ENCODE measurements around the gene GFRA4. TPM values are rescaled to one million over a fixed set of nuclear protein-coding genes. Genes with fewer than 3 reads are reported as not detected.

The GFRA4 gene
- total and polyA plus RNA-seq, 7 donors, result not detected

GRCh38 chr20:3663858-3664257 is 659 bp upstream of the GFRA4 start:
- Histone ChIP-seq H3K36me3 (ENCODE audit: insufficient read depth in 1 of 2, low read depth in 1 of 2) (no peaks in the 10 kb centered on the region), H3K9me3 (no peaks in the 10 kb centered on the region), H3K27ac (no peak overlapping the region), H3K4me3 (no peak overlapping the region), H3K27me3 (ENCODE audit: insufficient read depth in 3 of 3, low read length in 2 of 3) (peaks cover 0 to 30% (median 15%) of the 10 kb centered on the region in 3 donors), H3K4me1 (no peaks in the 10 kb centered on the region)
- TF ChIP-seq CTCF (IDR thresholded peaks at IDR 0.05), result no peak
- no peak for DNase-seq
- WGBS, 3 donors, result 74 to 85% (median 83%) methylated on average over 2 of the region's 2 CpGs
- intact Hi-C loops (cut with DNase I), result no loop called here
- no peak for ATAC-seq

- ATAC-seq, result no peak
- peaks cover 0 to 30% (median 15%) of the 10 kb centered on the region in 3 donors for H3K27me3 ChIP-seq (ENCODE audit: insufficient read depth in 3 of 3, low read length in 2 of 3)
These were observed 1.2 kb downstream of the GFRA4 start for GRCh38 chr20:3661814-3662665.

GRCh38 chr20:3661060-3661813 is 2.0 kb downstream of the GFRA4 start:
- peaks cover 0 to 30% (median 15%) of the 10 kb centered on the region in 3 donors for H3K27me3 ChIP-seq (ENCODE audit: insufficient read depth in 3 of 3, low read length in 2 of 3)
- no peaks in the 10 kb centered on the region for H3K9me3 ChIP-seq
- H3K4me3 ChIP-seq, result no peak overlapping the region
- TF ChIP-seq CTCF (IDR thresholded peaks at IDR 0.05), result no peak
- DNase-seq (peak in 1 of 2 donors; percentile 47), ATAC-seq (no peak)
- WGBS, 3 donors, result 12 to 23% (median 20%) methylated on average over 32 to 60 of the region's 60 CpGs
- H3K4me1 ChIP-seq, result no peaks in the 10 kb centered on the region
- H3K36me3 ChIP-seq (ENCODE audit: insufficient read depth in 1 of 2, low read depth in 1 of 2), result no peaks in the 10 kb centered on the region
- intact Hi-C loops (cut with DNase I), result no loop called here
- no peak overlapping the region for H3K27ac ChIP-seq

More at GRCh38 chr20:3661814-3662665, 1.2 kb downstream of the GFRA4 start:
- H3K27ac ChIP-seq, result no peak overlapping the region
- no peaks in the 10 kb centered on the region for H3K36me3 ChIP-seq (ENCODE audit: insufficient read depth in 1 of 2, low read depth in 1 of 2)
- no peaks in the 10 kb centered on the region for H3K4me1 ChIP-seq
- intact Hi-C loops (cut with DNase I), result no loop called here
- WGBS, 3 donors, result 67 to 80% (median 71%) methylated on average over 12 of the region's 12 CpGs
- no peaks in the 10 kb centered on the region for H3K9me3 ChIP-seq
- no peak for TF ChIP-seq CTCF (IDR thresholded peaks at IDR 0.05)
- H3K4me3 ChIP-seq, result no peak overlapping the region
- no peak for DNase-seq

GRCh38 chr20:3660262-3661059 is 2.7 kb downstream of the GFRA4 start:
- no peak for ATAC-seq
- no peak for TF ChIP-seq CTCF (IDR thresholded peaks at IDR 0.05)
- Histone ChIP-seq H3K27me3 (ENCODE audit: insufficient read depth in 3 of 3, low read length in 2 of 3) (peaks cover 0 to 30% (median 15%) of the 10 kb centered on the region in 3 donors), H3K4me3 (no peak overlapping the region), H3K36me3 (ENCODE audit: insufficient read depth in 1 of 2, low read depth in 1 of 2) (no peaks in the 10 kb centered on the region), H3K9me3 (no peaks in the 10 kb centered on the region), H3K27ac (no peak overlapping the region), H3K4me1 (no peaks in the 10 kb centered on the region)
- peak in 1 of 2 donors; percentile 42 for DNase-seq
- WGBS, 3 donors, result 1 to 3% (median 3%) methylated on average over 39 to 75 of the region's 75 CpGs
- intact Hi-C loops (cut with DNase I), result no loop called here
